ENCODE data around the gene GTF2H3. TPM values are rescaled to one million over a fixed set of nuclear protein-coding genes. Genes with fewer than 3 reads are reported as not detected.

GTF2H3 gene
- total and polyA plus RNA-seq, 2 donors (not counting 1 experiment from before 2014, with no cell fraction given) = 10.5 to 24.2 TPM

GRCh38 chr12:123696207-123696606, 62.6 kb downstream of the GTF2H3 start:
- intact Hi-C loops (cut with micrococcal nuclease) = no loop called here

GRCh38 chr12:123696646-123697045, 63.0 kb downstream of the GTF2H3 start:
- Histone ChIP-seq H3K79me2 (ENCODE audit: control insufficient read depth, insufficient read depth, low read length) (no peaks in the 10 kb centered on the region), H3K4me3 (ENCODE audit: control extremely low read depth in 1 of 5, extremely low read depth in 1 of 5, insufficient read depth in 1 of 5, low read depth in 2 of 5, low read length in 4 of 5) (no peak overlapping the region), H3K9me3 (ENCODE audit: control extremely low read depth in 1 of 3, control insufficient read depth in 2 of 3, insufficient read depth in 1 of 3, low read length in 2 of 3) (no peaks in the 10 kb centered on the region), H4K20me1 (ENCODE audit: control insufficient read depth, insufficient read depth, low read length, poor library complexity, severe bottlenecking) (no peaks in the 10 kb centered on the region), H3K27me3 (replicated peaks in 1 of 4; ENCODE audit: control extremely low read depth in 1 of 4, control insufficient read depth in 3 of 4, insufficient read depth in 4 of 4, low read length in 3 of 4) (no peaks in the 10 kb centered on the region), H3K4me1 (ENCODE audit: control insufficient read depth in 2 of 2, insufficient read depth in 2 of 2, low read length in 2 of 2) (no peaks in the 10 kb centered on the region), H3K36me3 (replicated peaks in 1 of 2; ENCODE audit: control extremely low read depth in 1 of 2, control insufficient read depth in 1 of 2, extremely low read depth in 1 of 2, insufficient read depth in 2 of 2, low read length in 1 of 2) (peaks cover 0 to 3% of the 10 kb centered on the region in 2 experiments), H3K4me2 (replicated peaks; ENCODE audit: low read depth, low read length, poor library complexity, severe bottlenecking) (no peak overlapping the region), H3K27ac (ENCODE audit: low read length in 2 of 2) (no peak overlapping the region), H3K9ac (ENCODE audit: low read length) (no peak overlapping the region), H2AFZ (ENCODE audit: insufficient read depth, low read depth, low read length, poor library complexity, severe bottlenecking) (no peak overlapping the region)
- DNase-seq (no peak), ATAC-seq (ENCODE audit: low read depth) (no peak)
- H3K9me3 Mint-ChIP-seq (ENCODE audit: insufficient read depth) = no peaks in the 10 kb centered on the region
- 86% methylated on average over 3 of the region's 4 CpGs for whole genome bisulfite sequencing (ENCODE audit: insufficient coverage)
- ChIA-PET CTCF (no interaction called here), POLR2A (no interaction called here)
- intact Hi-C loops (cut with micrococcal nuclease) = no loop called here
- TF ChIP-seq CTCF (IDR thresholded peaks at IDR 0.05) = no peak
- no peak for TF ChIP-seq EZH2 (IDR thresholded peaks at IDR 0.05; ENCODE audit: borderline replicate concordance, insufficient read depth, low read depth, low read length, poor library complexity, severe bottlenecking)
- H3K4me1 Mint-ChIP-seq = no peaks in the 10 kb centered on the region
- H3K27ac Mint-ChIP-seq = no peak overlapping the region
- H3K4me3 Mint-ChIP-seq = no peak overlapping the region
- no peaks in the 10 kb centered on the region for H3K27me3 Mint-ChIP-seq

More at GRCh38 chr12:123696207-123696606, 62.6 kb downstream of the GTF2H3 start:
- Histone ChIP-seq H3K79me2 (ENCODE audit: control insufficient read depth, insufficient read depth, low read length) (no peaks in the 10 kb centered on the region), H3K27ac (ENCODE audit: low read length in 2 of 2) (no peak overlapping the region), H2AFZ (ENCODE audit: insufficient read depth, low read depth, low read length, poor library complexity, severe bottlenecking) (no peak overlapping the region), H3K36me3 (replicated peaks in 1 of 2; ENCODE audit: control extremely low read depth in 1 of 2, control insufficient read depth in 1 of 2, extremely low read depth in 1 of 2, insufficient read depth in 2 of 2, low read length in 1 of 2) (peaks cover 0 to 3% of the 10 kb centered on the region in 2 experiments), H3K4me2 (replicated peaks; ENCODE audit: low read depth, low read length, poor library complexity, severe bottlenecking) (no peak overlapping the region), H4K20me1 (ENCODE audit: control insufficient read depth, insufficient read depth, low read length, poor library complexity, severe bottlenecking) (no peaks in the 10 kb centered on the region), H3K4me1 (ENCODE audit: control insufficient read depth in 2 of 2, insufficient read depth in 2 of 2, low read length in 2 of 2) (no peaks in the 10 kb centered on the region), H3K4me3 (ENCODE audit: control extremely low read depth in 1 of 5, extremely low read depth in 1 of 5, insufficient read depth in 1 of 5, low read depth in 2 of 5, low read length in 4 of 5) (no peak overlapping the region), H3K9ac (ENCODE audit: low read length) (no peak overlapping the region), H3K27me3 (replicated peaks in 1 of 4; ENCODE audit: control extremely low read depth in 1 of 4, control insufficient read depth in 3 of 4, insufficient read depth in 4 of 4, low read length in 3 of 4) (no peaks in the 10 kb centered on the region), H3K9me3 (ENCODE audit: control extremely low read depth in 1 of 3, control insufficient read depth in 2 of 3, insufficient read depth in 1 of 3, low read length in 2 of 3) (no peaks in the 10 kb centered on the region)
- ChIA-PET POLR2A (no interaction called here), CTCF (no interaction called here)
- WGBS (ENCODE audit: insufficient coverage) = 95% methylated on average over 4 of the region's 8 CpGs
- no peaks in the 10 kb centered on the region for H3K9me3 Mint-ChIP-seq (ENCODE audit: insufficient read depth)
- TF ChIP-seq EZH2 (IDR thresholded peaks at IDR 0.05; ENCODE audit: borderline replicate concordance, insufficient read depth, low read depth, low read length, poor library complexity, severe bottlenecking) (no peak), CTCF (IDR thresholded peaks at IDR 0.05) (no peak)
- no peaks in the 10 kb centered on the region for H3K27me3 Mint-ChIP-seq
- DNase-seq (no peak), ATAC-seq (ENCODE audit: low read depth) (no peak)
- H3K27ac Mint-ChIP-seq = no peak overlapping the region
- H3K4me1 Mint-ChIP-seq = no peaks in the 10 kb centered on the region
- H3K4me3 Mint-ChIP-seq = no peak overlapping the region
